Thyroid gland (tissue), 4 donors: ENCODE data around the gene PRDM2.

ENCODE experiments used
- CTCF ChIP-seq, 6 experiments: fragments of 200-600 bp in 3 of 6; fragments of 450-650 bp in 3 of 6; sonication (generic) in 3 of 6; IDR thresholded peaks; one replicate each; pipeline ENCODE4 v1.5.1; 2016 to 2019; ENCODE audit warnings: antibody characterized with exemption in 6 of 6, mild to moderate bottlenecking in 2 of 6, inconsistent platforms in 1 of 6, moderate library complexity in 1 of 6
- POLR2A ChIP-seq, 2 donors: fragments of 450-650 bp; IDR thresholded peaks; one replicate each; pipeline ENCODE4 v1.6.1; 2017; ENCODE audit warnings: antibody characterized with exemption in 2 of 2, mild to moderate bottlenecking in 2 of 2, moderate library complexity in 1 of 2

- no peak for TF ChIP-seq CTCF (IDR thresholded peaks at IDR 0.05)
- no peak for TF ChIP-seq POLR2A (IDR thresholded peaks at IDR 0.05)
Observed at GRCh38 chr1:13790290-13791030, 90.5 kb downstream of the PRDM2 start.
